ENCODE results near the gene PLXDC1.

PLXDC1 gene

GRCh38 chr17:39107155-39107554 is 44.3 kb downstream of the PLXDC1 start:
- no peak overlapping the region for H3K27ac ChIP-seq (replicated peaks)
- TF ChIP-seq GABPA (IDR thresholded peaks at IDR 0.05; ENCODE audit: low read depth) (no peak), POLR2AphosphoS5 (IDR thresholded peaks at IDR 0.05; ENCODE audit: low read depth) (no peak)
- TF ChIP-seq, protein P1, sequence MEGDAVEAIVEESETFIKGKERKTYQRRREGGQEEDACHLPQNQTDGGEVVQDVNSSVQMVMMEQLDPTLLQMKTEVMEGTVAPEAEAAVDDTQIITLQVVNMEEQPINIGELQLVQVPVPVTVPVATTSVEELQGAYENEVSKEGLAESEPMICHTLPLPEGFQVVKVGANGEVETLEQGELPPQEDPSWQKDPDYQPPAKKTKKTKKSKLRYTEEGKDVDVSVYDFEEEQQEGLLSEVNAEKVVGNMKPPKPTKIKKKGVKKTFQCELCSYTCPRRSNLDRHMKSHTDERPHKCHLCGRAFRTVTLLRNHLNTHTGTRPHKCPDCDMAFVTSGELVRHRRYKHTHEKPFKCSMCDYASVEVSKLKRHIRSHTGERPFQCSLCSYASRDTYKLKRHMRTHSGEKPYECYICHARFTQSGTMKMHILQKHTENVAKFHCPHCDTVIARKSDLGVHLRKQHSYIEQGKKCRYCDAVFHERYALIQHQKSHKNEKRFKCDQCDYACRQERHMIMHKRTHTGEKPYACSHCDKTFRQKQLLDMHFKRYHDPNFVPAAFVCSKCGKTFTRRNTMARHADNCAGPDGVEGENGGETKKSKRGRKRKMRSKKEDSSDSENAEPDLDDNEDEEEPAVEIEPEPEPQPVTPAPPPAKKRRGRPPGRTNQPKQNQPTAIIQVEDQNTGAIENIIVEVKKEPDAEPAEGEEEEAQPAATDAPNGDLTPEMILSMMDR (IDR thresholded peaks at IDR 0.05; ENCODE audit: insufficient read depth, low read length) = no peak
- no peak for DNase-seq (ENCODE audit: low read depth in 1 of 2, low spot score in 1 of 2)
- no peaks in the 10 kb centered on the region for H3K27me3 ChIP-seq (ENCODE audit: insufficient read depth, poor library complexity, severe bottlenecking)
- H3K4me3 ChIP-seq (replicated peaks; ENCODE audit: insufficient read depth, low read length) = no peak overlapping the region

GRCh38 chr17:39105705-39106104 is 45.7 kb downstream of the PLXDC1 start:
- no peak overlapping the region for H3K27ac ChIP-seq (replicated peaks)
- DNase-seq (ENCODE audit: low read depth in 1 of 2, low spot score in 1 of 2) = no peak
- no peaks in the 10 kb centered on the region for H3K27me3 ChIP-seq (ENCODE audit: insufficient read depth, poor library complexity, severe bottlenecking)
- TF ChIP-seq REST (IDR thresholded peaks at IDR 0.05; ENCODE audit: insufficient replicate concordance, low read depth) (no peak), SPI1 (IDR thresholded peaks at IDR 0.05; ENCODE audit: borderline replicate concordance, low read depth) (no peak), POLR2AphosphoS5 (IDR thresholded peaks at IDR 0.05; ENCODE audit: low read depth) (no peak), GABPA (IDR thresholded peaks at IDR 0.05; ENCODE audit: low read depth) (no peak)
- TF ChIP-seq, protein P1 (IDR thresholded peaks at IDR 0.05; ENCODE audit: insufficient read depth, low read length) = no peak
- no peak overlapping the region for H3K4me3 ChIP-seq (replicated peaks; ENCODE audit: insufficient read depth, low read length)

DNA sequence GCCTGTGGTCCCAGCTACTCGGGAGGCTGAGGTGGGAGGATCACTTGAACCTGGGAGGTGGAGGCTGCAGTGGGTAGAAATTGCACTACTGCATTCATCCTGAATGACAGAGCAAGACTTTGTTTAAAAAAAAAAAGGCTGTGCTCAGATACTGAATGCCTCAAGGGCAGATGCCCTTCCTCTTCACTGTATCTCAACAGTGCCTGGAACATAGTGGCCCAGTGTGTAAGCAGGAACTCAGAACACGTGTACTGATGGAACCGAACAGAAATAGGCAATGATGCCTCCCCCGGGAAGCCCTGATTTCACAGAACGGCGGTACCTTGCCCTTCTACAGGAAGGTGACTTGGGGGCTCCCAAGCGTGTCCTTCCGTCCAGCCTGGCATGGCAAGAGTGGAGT is 46.8 kb downstream of the PLXDC1 start:
- no peak for TF ChIP-seq REST (IDR thresholded peaks at IDR 0.05; ENCODE audit: insufficient replicate concordance, low read depth)
- TF ChIP-seq, protein P1 (IDR thresholded peaks at IDR 0.05; ENCODE audit: insufficient read depth, low read length) = no peak
- no peak for TF ChIP-seq SPI1 (IDR thresholded peaks at IDR 0.05; ENCODE audit: borderline replicate concordance, low read depth)
- no peak for TF ChIP-seq POLR2AphosphoS5 (IDR thresholded peaks at IDR 0.05; ENCODE audit: low read depth)
- no peak for TF ChIP-seq GABPA (IDR thresholded peaks at IDR 0.05; ENCODE audit: low read depth)
- H3K27me3 ChIP-seq (ENCODE audit: insufficient read depth, poor library complexity, severe bottlenecking) = no peaks in the 10 kb centered on the region
- H3K4me3 ChIP-seq (replicated peaks; ENCODE audit: insufficient read depth, low read length) = no peak overlapping the region
- no peak for DNase-seq (ENCODE audit: low read depth in 1 of 2, low spot score in 1 of 2)
- H3K27ac ChIP-seq (replicated peaks) = no peak overlapping the region

- DNase-seq (ENCODE audit: low read depth in 1 of 2, low spot score in 1 of 2) = no peak
- no peak overlapping the region for H3K4me3 ChIP-seq (replicated peaks; ENCODE audit: insufficient read depth, low read length)
- TF ChIP-seq, protein P1 (IDR thresholded peaks at IDR 0.05; ENCODE audit: insufficient read depth, low read length) = no peak
- no peak for TF ChIP-seq REST (IDR thresholded peaks at IDR 0.05; ENCODE audit: insufficient replicate concordance, low read depth)
- TF ChIP-seq POLR2AphosphoS5 (IDR thresholded peaks at IDR 0.05; ENCODE audit: low read depth) = no peak
- no peak for TF ChIP-seq GABPA (IDR thresholded peaks at IDR 0.05; ENCODE audit: low read depth)
- TF ChIP-seq SPI1 (IDR thresholded peaks at IDR 0.05; ENCODE audit: borderline replicate concordance, low read depth) = no peak
- no peak overlapping the region for H3K27ac ChIP-seq (replicated peaks)
- no peaks in the 10 kb centered on the region for H3K27me3 ChIP-seq (ENCODE audit: insufficient read depth, poor library complexity, severe bottlenecking)
These were observed 47.4 kb downstream of the PLXDC1 start for GRCh38 chr17:39104046-39104445.
